GM18519 (cell line): ENCODE measurements around the gene CRYBG1.

ENCODE experiments used
- ATAC-seq: cut with Tn5 transposase; IDR thresholded peaks from one replicate; pipeline ENCODE4 v1.9.1; 2021; ENCODE audit warnings: mild to moderate bottlenecking, moderate library complexity; ENCODE audit not compliant: unreplicated experiment, low FRiP score

CRYBG1 gene

GRCh38 chr6:106421496-106421895 lies 61.0 kb downstream of the CRYBG1 start:
- no peak for ATAC-seq

GRCh38 chr6:106422534-106422933 lies 62.0 kb downstream of the CRYBG1 start:
- no peak for ATAC-seq

- ATAC-seq: no peak
These were observed 64.9 kb downstream of the CRYBG1 start for GRCh38 chr6:106425382-106425781.

GRCh38 chr6:106426250-106426970 lies 65.9 kb downstream of the CRYBG1 start:
- ATAC-seq: no peak

GRCh38 chr6:106430466-106430865 lies 69.9 kb downstream of the CRYBG1 start:
- ATAC-seq: no peak

GRCh38 chr6:106431405-106431804 lies 70.9 kb downstream of the CRYBG1 start:
- ATAC-seq: no peak

GRCh38 chr6:106431972-106432371 lies 71.5 kb downstream of the CRYBG1 start:
- ATAC-seq: no peak

GRCh38 chr6:106434530-106434929 lies 74.0 kb downstream of the CRYBG1 start:
- ATAC-seq: no peak

- ATAC-seq: no peak
These were observed 78.9 kb downstream of the CRYBG1 start for GRCh38 chr6:106439459-106439858.

GRCh38 chr6:106440546-106440945 lies 80.0 kb downstream of the CRYBG1 start:
- ATAC-seq: no peak

GRCh38 chr6:106442395-106442794 lies 81.9 kb downstream of the CRYBG1 start:
- ATAC-seq: no peak

- ATAC-seq: peak; percentile 54
These were observed 84.4 kb downstream of the CRYBG1 start for GRCh38 chr6:106444777-106445507.

- ATAC-seq: no peak
These were observed 85.0 kb downstream of the CRYBG1 start for GRCh38 chr6:106445508-106445878.

- ATAC-seq: no peak
These were observed 85.9 kb downstream of the CRYBG1 start for GRCh38 chr6:106446287-106446885.

GRCh38 chr6:106446983-106447382 lies 86.5 kb downstream of the CRYBG1 start:
- no peak for ATAC-seq

GRCh38 chr6:106448000-106448426 lies 87.5 kb downstream of the CRYBG1 start:
- no peak for ATAC-seq

- ATAC-seq: no peak
These were observed 90.1 kb downstream of the CRYBG1 start for GRCh38 chr6:106450653-106451052.

- no peak for ATAC-seq
These were observed 90.9 kb downstream of the CRYBG1 start for GRCh38 chr6:106451439-106451838.

GRCh38 chr6:106452628-106453027 lies 92.1 kb downstream of the CRYBG1 start:
- no peak for ATAC-seq

GRCh38 chr6:106453756-106454367 lies 93.3 kb downstream of the CRYBG1 start:
- no peak for ATAC-seq

GRCh38 chr6:106456756-106457155 lies 96.2 kb downstream of the CRYBG1 start:
- no peak for ATAC-seq
